Stomach (tissue), 4 donors: Measurements from ENCODE around the gene TULP1.

ENCODE experiments used
- CTCF ChIP-seq, 7 experiments: fragments of 450-650 bp in 4 of 7; fragments of 200-600 bp in 3 of 7; sonication (generic) in 3 of 7; IDR thresholded peaks; one replicate each; pipeline ENCODE4 v1.5.1; 2016 to 2019; ENCODE audit warnings: antibody characterized with exemption in 7 of 7, control low read depth in 2 of 7, mild to moderate bottlenecking in 1 of 7
- EP300 ChIP-seq: sonication (generic); formaldehyde crosslinking; IDR thresholded peaks from one replicate; pipeline ENCODE4 v1.6.1; 2017; ENCODE audit warnings: antibody characterized with exemption
- POLR2A ChIP-seq, 4 donors: fragments of 450-650 bp; IDR thresholded peaks; one replicate each; pipeline ENCODE4 v1.6.1; 2016; ENCODE audit warnings: antibody characterized with exemption in 4 of 4, control low read depth in 2 of 4, mild to moderate bottlenecking in 1 of 4, moderate library complexity in 1 of 4
- POLR2AphosphoS5 ChIP-seq, 3 donors: sonication (generic); formaldehyde crosslinking; IDR thresholded peaks; one replicate each; pipeline ENCODE4 v1.6.1; 2016; ENCODE audit warnings: antibody characterized with exemption in 3 of 3

GRCh38 chr6:35505999-35506412 is 6.7 kb downstream of the TULP1 start:
- TF ChIP-seq CTCF (IDR thresholded peaks at IDR 0.05) (no peak), EP300 (no peak), POLR2AphosphoS5 (IDR thresholded peaks at IDR 0.05) (no peak), POLR2A (IDR thresholded peaks at IDR 0.05) (no peak)
